Adrenal gland (tissue), 5 donors: Measurements from ENCODE around the gene SORBS1.

Experiments
- POLR2A ChIP-seq, 2 donors: fragments of 450-650 bp; IDR thresholded peaks; one replicate each; pipeline ENCODE4 v1.6.1; 2017; ENCODE audit warnings: antibody characterized with exemption in 2 of 2, mild to moderate bottlenecking in 2 of 2, moderate library complexity in 1 of 2
- TF ChIP-seq, protein P1 (sequence below), 6 experiments: fragments of 450-650 bp in 4 of 6; fragments of 200-600 bp in 2 of 6; sonication (generic) in 1 of 6; IDR thresholded peaks; 1 replicate in 5 of 6; 2 replicates in 1 of 6; pipeline versions ENCODE4 v1.5.1 to v1.8.0; 2016 to 2021; ENCODE audit warnings: antibody characterized with exemption in 6 of 6, mild to moderate bottlenecking in 2 of 6, moderate library complexity in 1 of 6
- donor health status: DM: no; HTN: no; CAD: no.

DNA sequence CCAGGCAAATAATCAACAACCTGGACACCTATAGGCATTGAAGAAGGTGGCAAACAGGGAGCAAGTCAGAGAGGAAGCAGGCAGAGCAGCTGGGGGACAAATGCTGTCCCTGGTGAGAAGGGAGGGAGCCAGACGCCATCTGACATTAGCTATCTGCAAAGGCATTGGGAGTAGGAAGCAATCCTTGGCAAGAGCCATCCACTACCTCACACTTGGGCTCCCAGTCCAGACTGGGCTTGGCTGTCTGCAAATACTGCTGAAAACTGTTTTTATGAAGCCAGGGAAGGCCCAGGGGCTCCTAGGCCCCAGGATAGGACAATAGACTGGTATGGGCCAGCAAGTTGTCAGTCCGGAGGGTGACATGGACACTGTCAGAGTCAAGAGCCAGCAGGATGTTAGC is 132.5 kb downstream of the SORBS1 start:
- TF ChIP-seq, protein P1, sequence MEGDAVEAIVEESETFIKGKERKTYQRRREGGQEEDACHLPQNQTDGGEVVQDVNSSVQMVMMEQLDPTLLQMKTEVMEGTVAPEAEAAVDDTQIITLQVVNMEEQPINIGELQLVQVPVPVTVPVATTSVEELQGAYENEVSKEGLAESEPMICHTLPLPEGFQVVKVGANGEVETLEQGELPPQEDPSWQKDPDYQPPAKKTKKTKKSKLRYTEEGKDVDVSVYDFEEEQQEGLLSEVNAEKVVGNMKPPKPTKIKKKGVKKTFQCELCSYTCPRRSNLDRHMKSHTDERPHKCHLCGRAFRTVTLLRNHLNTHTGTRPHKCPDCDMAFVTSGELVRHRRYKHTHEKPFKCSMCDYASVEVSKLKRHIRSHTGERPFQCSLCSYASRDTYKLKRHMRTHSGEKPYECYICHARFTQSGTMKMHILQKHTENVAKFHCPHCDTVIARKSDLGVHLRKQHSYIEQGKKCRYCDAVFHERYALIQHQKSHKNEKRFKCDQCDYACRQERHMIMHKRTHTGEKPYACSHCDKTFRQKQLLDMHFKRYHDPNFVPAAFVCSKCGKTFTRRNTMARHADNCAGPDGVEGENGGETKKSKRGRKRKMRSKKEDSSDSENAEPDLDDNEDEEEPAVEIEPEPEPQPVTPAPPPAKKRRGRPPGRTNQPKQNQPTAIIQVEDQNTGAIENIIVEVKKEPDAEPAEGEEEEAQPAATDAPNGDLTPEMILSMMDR (IDR thresholded peaks at IDR 0.05) = no peak
- no peak for TF ChIP-seq POLR2A (IDR thresholded peaks at IDR 0.05)
